SK-N-SH (cell line): ENCODE measurements around the gene FAM216A. TPM values are rescaled to one million over a fixed set of nuclear protein-coding genes. Genes with fewer than 3 reads are reported as not detected.

Experiments
- CTCF ChIA-PET: fragments of 300-600, 350-600 bp; formaldehyde crosslinking; extraction: SDS; loops from one replicate; lab custom pipeline; 2021; lab: Yijun Ruan, JAX
- POLR2A ChIA-PET: fragments of 350-600 bp; sonication (Branson Sonifier 250); formaldehyde crosslinking; extraction: SDS; loops from one replicate; lab custom pipeline; 2020; ENCODE audit warnings: antibody characterized with exemption, inconsistent platforms; lab: Yijun Ruan, JAX
- DNase-seq: peaks from one replicate; pipeline ENCODE4 v3.0.0; 2012
- H2AFZ ChIP-seq: fragments of 200-600 bp; sonication (generic); 2 replicates; pipeline ENCODE4 v1.8.1; 2016; ENCODE audit warnings: antibody characterized with exemption, mild to moderate bottlenecking, low read depth
- H3F3A ChIP-seq: fragments of 200-600 bp; sonication (generic); replicated peaks from 2 replicates; pipeline ENCODE3; 2016; ENCODE audit warnings: antibody characterized with exemption, mild to moderate bottlenecking; ENCODE audit not compliant: insufficient read depth
- H3K27ac ChIP-seq, 2 experiments: fragments of 200-500 bp in 1 of 2; fragments of 200-600 bp in 1 of 2; sonication (Bioruptor generic) in 1 of 2; sonication (generic), shearing (Covaris generic) in 1 of 2; 2 replicates each; pipeline versions ENCODE4 v1.5.1 to v1.6.1; 2014 to 2016; ENCODE audit warnings: low read depth in 2 of 2, inconsistent platforms in 1 of 2, low read length in 1 of 2, mild to moderate bottlenecking in 1 of 2, mixed read lengths in 1 of 2
- H3K27me3 ChIP-seq: fragments of 200-600 bp; sonication (generic), shearing (Covaris generic); 2 replicates; pipeline ENCODE4 v1.6.1; 2016; ENCODE audit warnings: mixed run types; ENCODE audit not compliant: insufficient read depth
- H3K36me3 ChIP-seq, 2 experiments: fragments of 200-500 bp in 1 of 2; fragments of 200-600 bp in 1 of 2; sonication (Bioruptor generic) in 1 of 2; sonication (generic) in 1 of 2; replicated peaks in 1 of 2; 2 replicates each; pipeline versions ENCODE3 to v1.5.1; 2014 to 2016; ENCODE audit warnings: low read length in 1 of 2, mild to moderate bottlenecking in 1 of 2; ENCODE audit not compliant: insufficient read depth in 2 of 2, control insufficient read depth in 1 of 2
- H3K4me1 ChIP-seq, 2 experiments: fragments of 200-500 bp in 1 of 2; fragments of 200-600 bp in 1 of 2; sonication (Bioruptor generic) in 1 of 2; sonication (generic), shearing (Covaris generic) in 1 of 2; 2 replicates each; pipeline versions ENCODE4 v1.5.1 to v1.6.1; 2014 to 2016; ENCODE audit warnings: low read depth in 1 of 2, low read length in 1 of 2, mixed run types in 1 of 2; ENCODE audit not compliant: insufficient read depth in 2 of 2, control insufficient read depth in 1 of 2
- H3K4me2 ChIP-seq: fragments of 200-600 bp; sonication (generic), shearing (Covaris generic); 2 replicates; pipeline ENCODE4 v1.6.1; 2017; ENCODE audit warnings: mixed run types
- H3K4me3 ChIP-seq, 2 experiments: fragments of 200-500 bp in 1 of 2; fragments of 200-600 bp in 1 of 2; sonication (Bioruptor generic) in 1 of 2; sonication (generic), shearing (Covaris generic) in 1 of 2; 2 replicates each; pipeline versions ENCODE4 v1.5.1 to v1.8.1; 2014 to 2016; ENCODE audit warnings: low read depth in 2 of 2, inconsistent platforms in 1 of 2, low read length in 1 of 2, mild to moderate bottlenecking in 1 of 2, mixed read lengths in 1 of 2, moderate library complexity in 1 of 2
- H3K79me2 ChIP-seq: fragments of 200-600 bp; sonication (generic); 2 replicates; pipeline ENCODE4 v1.8.1; 2017; ENCODE audit warnings: mild to moderate bottlenecking; ENCODE audit not compliant: insufficient read depth
- H3K9ac ChIP-seq: fragments of 200-600 bp; sonication (generic); 2 replicates; pipeline ENCODE4 v1.6.1; 2017; ENCODE audit warnings: mixed run types
- H3K9me2 ChIP-seq: fragments of 200-600 bp; sonication (generic); 2 replicates; pipeline ENCODE4 v1.6.1; 2017; ENCODE audit warnings: mixed run types
- H3K9me3 ChIP-seq: fragments of 200-600 bp; sonication (generic); 2 replicates; pipeline ENCODE4 v1.6.1; 2017; ENCODE audit warnings: mixed run types, mild to moderate bottlenecking, moderate library complexity
- H4K20me1 ChIP-seq: fragments of 200-600 bp; sonication (generic); 2 replicates; pipeline ENCODE4 v1.6.1; 2017; ENCODE audit warnings: mild to moderate bottlenecking, mixed run types; ENCODE audit not compliant: insufficient read depth
- CHD2 ChIP-seq: fragments of 150-350 bp; IDR thresholded peaks from 2 replicates; pipeline ENCODE4 v1.6.1; 2018; ENCODE audit warnings: low read length; ENCODE audit not compliant: partially characterized antibody
- EP300 ChIP-seq, 2 experiments: IDR thresholded peaks; 2 replicates each; pipeline versions ENCODE4 v1.4.0 to v1.6.1; 2012; ENCODE audit warnings: borderline replicate concordance in 1 of 2, low read depth in 1 of 2, low read length in 1 of 2
- EZH2phosphoT487 ChIP-seq: fragments of 200-600 bp; sonication (generic); IDR thresholded peaks from 2 replicates; pipeline ENCODE4 v1.6.1; 2017; ENCODE audit warnings: low read depth, mixed run types, mild to moderate bottlenecking, antibody characterized with exemption, moderate library complexity, borderline replicate concordance
- FOSL2 ChIP-seq: IDR thresholded peaks from 2 replicates; pipeline ENCODE4 v1.4.0; 2012; ENCODE audit warnings: low read depth, mild to moderate bottlenecking, moderate library complexity, borderline replicate concordance
- FOXJ3 ChIP-seq: sonication (generic); formaldehyde crosslinking; IDR thresholded peaks from 2 replicates; pipeline ENCODE4 v1.5.1; 2020; ENCODE audit warnings: mild to moderate bottlenecking, missing genetic modification reagents
- FOXM1 ChIP-seq: IDR thresholded peaks from 2 replicates; pipeline ENCODE4 v1.4.0; 2012; ENCODE audit warnings: low read depth, mild to moderate bottlenecking
- GABPA ChIP-seq: IDR thresholded peaks from 2 replicates; pipeline ENCODE4 v1.4.0; 2012; ENCODE audit warnings: low read depth, mild to moderate bottlenecking
- MEF2A ChIP-seq: IDR thresholded peaks from 2 replicates; pipeline ENCODE4 v1.4.0; 2012; ENCODE audit warnings: low read depth, borderline replicate concordance
- NRF1 ChIP-seq: IDR thresholded peaks from 2 replicates; pipeline ENCODE4 v1.6.1; 2012; ENCODE audit warnings: low read depth, mild to moderate bottlenecking, low read length
- PBX3 ChIP-seq: IDR thresholded peaks from 2 replicates; pipeline ENCODE4; 2012
- POLR2AphosphoS5 ChIP-seq: IDR thresholded peaks from 2 replicates; pipeline ENCODE4 v1.6.1; 2012; ENCODE audit warnings: low read depth, low read length
- RCOR1 ChIP-seq: fragments of 150-350 bp; IDR thresholded peaks from 2 replicates; pipeline ENCODE4 v1.6.1; 2017; ENCODE audit warnings: antibody characterized with exemption, low read length
- REST ChIP-seq: IDR thresholded peaks from 2 replicates; pipeline ENCODE4 v1.6.1; 2012; ENCODE audit warnings: mild to moderate bottlenecking, low read depth, low read length, moderate library complexity
- RFX5 ChIP-seq: IDR thresholded peaks from 2 replicates; pipeline ENCODE4 v1.6.1; 2012; ENCODE audit warnings: mild to moderate bottlenecking, improper control_type of control experiment, low read length
- SMC3 ChIP-seq: IDR thresholded peaks from 2 replicates; pipeline ENCODE4 v1.6.1; 2012; ENCODE audit warnings: low read depth, low read length, improper control_type of control experiment
- TAF1 ChIP-seq: IDR thresholded peaks from 2 replicates; pipeline ENCODE4 v1.6.1; 2012; ENCODE audit warnings: low read depth, mild to moderate bottlenecking, low read length, moderate library complexity, borderline replicate concordance
- USF2 ChIP-seq: fragments of 150-350 bp; IDR thresholded peaks from 2 replicates; pipeline ENCODE4 v1.6.1; 2017; ENCODE audit warnings: antibody characterized with exemption, low read length, low read depth, borderline replicate concordance
- ZBTB33 ChIP-seq: IDR thresholded peaks from 2 replicates; pipeline ENCODE4 v1.4.0; 2012; ENCODE audit warnings: low read depth, borderline replicate concordance
- WGBS: methylation state at CpG from one replicate; pipeline ENCODE4 v1.1.6; 2017; ENCODE audit warnings: low lambda C conversion rate; 5-methylcytosine and 5-hydroxymethylcytosine counted together
- polyA plus RNA-seq, 3 experiments: library from polyadenylated mRNA; depleted of rRNA; stranded (reverse); fragments of >200 nt; gene quantifications; 2 replicates each; pipeline ENCODE4 v1.2.3, GENCODE V29; 2012

FAM216A gene
- polyA plus RNA-seq, 1 of the 3 experiments (the other 2 are of a cell fraction), result 29.8 TPM

- Histone ChIP-seq H3K9me3 (no peaks in the 10 kb centered on the region), H3K9ac (no peak overlapping the region), H3F3A (peaks cover 10% of the 10 kb centered on the region), H3K36me3 (no peaks in the 10 kb centered on the region), H4K20me1 (peaks cover 4% of the 10 kb centered on the region; the same call in 1 of the 2 replicates), H3K4me1 (peaks cover 7% of the 10 kb centered on the region in 2 experiments; a peak in 3 of 4 replicates)
- POLR2A ChIA-PET, result no interaction called here
- WGBS, result 69% methylated on average over 3 of the region's 3 CpGs
- TF ChIP-seq FOXJ3 (CRISPR knock-in tag) (no peak), RCOR1 (no peak), POLR2AphosphoS5 (no peak), GABPA (no peak), EZH2phosphoT487 (no peak)
- TF ChIP-seq, all 33 proteins: peak for 0
- Histone ChIP-seq H2AFZ (no peak overlapping the region), H3K4me2 (no peak overlapping the region), H3K9me2 (no peaks in the 10 kb centered on the region), H3K27me3 (no peaks in the 10 kb centered on the region), H3K79me2 (peaks cover 15% of the 10 kb centered on the region), H3K4me3 (no peak overlapping the region), H3K27ac (no peak overlapping the region)
- CTCF ChIA-PET, result interaction anchor here (1.2 to 1.5 kb wide), 2 partner anchors 36 to 97 kb away, joined by 4 to 5 read pairs; partner anchors contain the start of gene FAM216A
- no peak for DNase-seq
Observed at GRCh38 chr12:110505332-110505731, 36.7 kb downstream of the FAM216A start.

GRCh38 chr12:110508071-110508586 is 39.5 kb downstream of the FAM216A start:
- H3K27ac ChIP-seq, result no peak overlapping the region
- CTCF ChIA-PET, result interaction anchor here (0.8 to 3.0 kb wide), 4 partner anchors 39 to 380 kb away, joined by 3 to 20 read pairs (median 4); partner anchors contain the start of gene FAM216A
- no peak for DNase-seq
- peaks cover 7% of the 10 kb centered on the region for H3F3A ChIP-seq
- POLR2A ChIA-PET, result no interaction called here
- 91% methylated on average over 4 of the region's 4 CpGs for WGBS
- no peak overlapping the region for H2AFZ ChIP-seq
- no peaks in the 10 kb centered on the region for H3K4me1 ChIP-seq
- H4K20me1 ChIP-seq, result no peaks in the 10 kb centered on the region
- H3K9me3 ChIP-seq, result no peaks in the 10 kb centered on the region
- H3K79me2 ChIP-seq, result no peaks in the 10 kb centered on the region
- H3K9ac ChIP-seq, result no peak overlapping the region
- H3K4me2 ChIP-seq, result no peak overlapping the region
- H3K36me3 ChIP-seq, result no peaks in the 10 kb centered on the region
- no peak overlapping the region for H3K4me3 ChIP-seq
- H3K27me3 ChIP-seq, result no peaks in the 10 kb centered on the region
- no peaks in the 10 kb centered on the region for H3K9me2 ChIP-seq
- TF ChIP-seq FOXM1 (no peak), PBX3 (no peak), ZBTB33 (no peak), FOSL2 (no peak), REST (no peak), RFX5 (no peak), TAF1 (no peak), EZH2phosphoT487 (no peak), EP300 (IDR thresholded peaks at IDR 0.05; ENCODE audit: borderline replicate concordance in 1 of 2, low read depth in 1 of 2, low read length in 1 of 2) (no peak), SMC3 (no peak), USF2 (no peak), MEF2A (no peak), CHD2 (no peak), NRF1 (no peak)
